ENCODE data around the gene KRTAP5-2. TPM values are rescaled to one million over a fixed set of nuclear protein-coding genes. Genes with fewer than 3 reads are reported as not detected.

The KRTAP5-2 gene
- total and polyA plus RNA-seq, 2 of the 8 experiments (the other 6 are each of a cell fraction or from before 2014, with no cell fraction given): not detected

- ChIA-PET CTCF (ENCODE audit: partially characterized antibody) (interaction anchor here (0.6 to 9.1 kb wide), 10 partner anchors 9 to 214 kb away, joined by 3 to 100 read pairs (median 4); no protein-coding TSS in a partner anchor), POLR2A (ENCODE audit: partially characterized antibody) (interaction anchor here (0.9 to 2.7 kb wide), 3 partner anchors 10 to 17 kb away, joined by 5 to 12 read pairs (median 9); no protein-coding TSS in a partner anchor)
- H3K18ac ChIP-seq (ENCODE audit: extremely low read depth, low read length): no peak overlapping the region; the same call in 1 of the 2 replicates
- FAIRE-seq: no peak
- 77% methylated on average over 25 of the region's 29 CpGs; no CpG with 5 or more reads in 1 of the 2 experiments for WGBS, 2 experiments (ENCODE audit: extremely low coverage in 1 of 2, insufficient coverage in 1 of 2, insufficient read length in 1 of 2, insufficient replicate concordance in 2 of 2, low coverage in 1 of 2, low lambda C conversion rate in 2 of 2, missing lambda C conversion rate in 1 of 2)
- no peak overlapping the region for H3K4ac ChIP-seq (replicated peaks; ENCODE audit: insufficient read length, low read depth, low read length)
- H4K5ac ChIP-seq (ENCODE audit: insufficient read length, low read depth, low read length): no peak overlapping the region
- H3K27me3 ChIP-seq (replicated peaks in 1 of 4; ENCODE audit: control insufficient read depth in 3 of 4, extremely low read depth in 1 of 4, insufficient read depth in 3 of 4, low read length in 3 of 4): peaks cover 0 to 15% (median 5%) of the 10 kb centered on the region in 4 experiments; a peak in 3 of 7 replicates
- no peak overlapping the region for H3K14ac ChIP-seq (ENCODE audit: insufficient read length)
- H3K4me2 ChIP-seq (ENCODE audit: insufficient read depth in 1 of 2, low read depth in 2 of 2, low read length in 2 of 2): peak overlapping the region in 1 of 2 experiments; percentile 60; a peak in 2 of 4 replicates
- no peak overlapping the region for H2BK20ac ChIP-seq (ENCODE audit: low read length)
- no peak overlapping the region for H3K56ac ChIP-seq (replicated peaks; ENCODE audit: insufficient read length, low read depth, low read length)
- H3K79me2 ChIP-seq (ENCODE audit: control insufficient read depth in 1 of 2, insufficient read depth in 2 of 2, low read length in 2 of 2): no peaks in the 10 kb centered on the region
- H3K27ac ChIP-seq (ENCODE audit: low read depth, low read length): no peak overlapping the region
- H3K36me3 ChIP-seq (ENCODE audit: control insufficient read depth in 2 of 4, insufficient read depth in 4 of 4, low read length in 3 of 4): no peaks in the 10 kb centered on the region
- peak overlapping the region; percentile 88 for H2BK15ac ChIP-seq (ENCODE audit: low read length)
- H3K9me3 ChIP-seq (ENCODE audit: insufficient read depth in 2 of 2, low read depth in 1 of 2, low read length in 1 of 2): no peaks in the 10 kb centered on the region
- H3K23me2 ChIP-seq (ENCODE audit: low read depth, low read length): no peaks in the 10 kb centered on the region
- H3K4me1 ChIP-seq (replicated peaks in 1 of 4; ENCODE audit: control insufficient read depth in 3 of 4, insufficient read depth in 4 of 4, low read length in 3 of 4): peaks cover under 1 to 47% (median 36%) of the 10 kb centered on the region in 4 experiments
- H2BK120ac ChIP-seq (replicated peaks; ENCODE audit: low read depth, low read length): peak overlapping the region; percentile 21
- H3K4me3 ChIP-seq (ENCODE audit: extremely low read depth in 1 of 4, insufficient read depth in 2 of 4, low read depth in 3 of 4, low read length in 4 of 4): no peak overlapping the region
- peak overlapping the region; percentile 84; the same call in 1 of the 2 replicates for H2BK12ac ChIP-seq (ENCODE audit: low read depth, low read length)
- no peak overlapping the region for H2AK5ac ChIP-seq (ENCODE audit: low read depth, low read length)
- DNase-seq (ENCODE audit: low read depth in 1 of 2, low spot score in 2 of 2): no peak
- H4K91ac ChIP-seq (replicated peaks; ENCODE audit: insufficient read length, low read length): peak overlapping the region; percentile 34
- no peak overlapping the region for H3K23ac ChIP-seq (ENCODE audit: insufficient read length)
- no peak overlapping the region; the same call in 1 of the 2 replicates for H2BK5ac ChIP-seq (ENCODE audit: low read depth, low read length)
- H4K8ac ChIP-seq (ENCODE audit: extremely low read depth, insufficient read depth, low read length): no peak overlapping the region
- H3K9ac ChIP-seq (replicated peaks in 1 of 4; ENCODE audit: extremely low read depth in 1 of 4, low read depth in 3 of 4, low read length in 3 of 4): no peak overlapping the region
- H3K79me1 ChIP-seq (ENCODE audit: low read depth, low read length): no peaks in the 10 kb centered on the region
- peaks cover 2 to 16% of the 10 kb centered on the region in 2 experiments for H4K20me1 ChIP-seq (replicated peaks in 1 of 2; ENCODE audit: control insufficient read depth in 1 of 2, insufficient read depth in 2 of 2, low read length in 2 of 2)
- no peak overlapping the region for H2AFZ ChIP-seq (ENCODE audit: low read length)
- TF ChIP-seq EZH2 (IDR thresholded peaks at IDR 0.05; ENCODE audit: low read depth, low read length, severe bottlenecking): no peak
These were observed 34.2 kb downstream of the KRTAP5-2 start for GRCh38 chr11:1563697-1564534.

Data from H1 (cell line).